Fibroblast of lung (primary cell): ENCODE measurements around the gene ARGLU1. TPM values are rescaled to one million over a fixed set of nuclear protein-coding genes. Genes with fewer than 3 reads are reported as not detected.

Experiments
- DNase-seq, 2 donors: peaks; one replicate each; pipeline versions ENCODE4 v3.0.0 to v3.0.0-alpha.2; 2010; ENCODE audit warnings: low read depth in 2 of 2
- H2AFZ ChIP-seq: 2 replicates; pipeline ENCODE4 v1.5.1; 2012; ENCODE audit warnings: low read length, control low read depth, inconsistent platforms
- H3K27ac ChIP-seq: 2 replicates; pipeline ENCODE4 v1.5.1; 2011; ENCODE audit warnings: low read length, control low read depth; ENCODE audit not compliant: insufficient read depth
- H3K27me3 ChIP-seq: 2 replicates; pipeline ENCODE4 v1.5.1; 2011; ENCODE audit warnings: mild to moderate bottlenecking, low read length; ENCODE audit not compliant: control insufficient read depth, insufficient read depth
- H3K36me3 ChIP-seq: 2 replicates; pipeline ENCODE4 v1.5.1; 2011; ENCODE audit warnings: low read length; ENCODE audit not compliant: control insufficient read depth, insufficient read depth
- H3K4me1 ChIP-seq: 2 replicates; pipeline ENCODE4 v1.5.1; 2011; ENCODE audit warnings: low read length; ENCODE audit not compliant: control insufficient read depth, insufficient read depth; ENCODE audit errors: extremely low read depth
- H3K4me2 ChIP-seq: 2 replicates; pipeline ENCODE4 v1.5.1; 2011; ENCODE audit warnings: low read length, control low read depth; ENCODE audit not compliant: insufficient read depth; ENCODE audit errors: extremely low read depth
- H3K4me3 ChIP-seq, 4 experiments: fragments of 200-600 bp in 1 of 4; sonication (generic) in 1 of 4; replicated peaks in 1 of 4; 2 replicates each; pipeline ENCODE4 v1.5.1; 2011 to 2016; ENCODE audit warnings: low read length in 4 of 4, low read depth in 3 of 4, mild to moderate bottlenecking in 3 of 4, control low read depth in 2 of 4, inconsistent platforms in 1 of 4, mixed read lengths in 1 of 4; ENCODE audit not compliant: insufficient read depth in 1 of 4; ENCODE audit errors: control extremely low read depth in 1 of 4
- H3K79me2 ChIP-seq: 2 replicates; pipeline ENCODE4 v1.5.1; 2012; ENCODE audit warnings: mild to moderate bottlenecking, low read length, inconsistent platforms; ENCODE audit not compliant: control insufficient read depth, insufficient read depth
- H3K9ac ChIP-seq: 2 replicates; pipeline ENCODE4 v1.5.1; 2011; ENCODE audit warnings: mild to moderate bottlenecking, low read length, control low read depth; ENCODE audit not compliant: insufficient read depth
- H3K9me3 ChIP-seq: 2 replicates; pipeline ENCODE4 v1.5.1; 2012; ENCODE audit warnings: low read depth, low read length; ENCODE audit not compliant: control insufficient read depth, insufficient read depth
- H4K20me1 ChIP-seq: 2 replicates; pipeline ENCODE4 v1.5.1; 2011; ENCODE audit warnings: low read length; ENCODE audit not compliant: control insufficient read depth, insufficient read depth; ENCODE audit errors: extremely low read depth
- EZH2 ChIP-seq: IDR thresholded peaks from 2 replicates; pipeline ENCODE4 v1.5.1; 2012; ENCODE audit warnings: low read length, control low read depth, mild to moderate bottlenecking; ENCODE audit errors: missing control alignments
- polyA plus RNA-seq, 2 donors: library from polyadenylated mRNA; depleted of rRNA in 1 of 2; stranded (reverse) in 1 of 2; unstranded in 1 of 2; fragments of >200 nt; gene quantifications; 2 replicates each; pipeline ENCODE4 v1.2.1, GENCODE V29; 2011 to 2012; ENCODE audit warnings: missing spikeins in 1 of 2
- total RNA-seq: library from RNA; depleted of rRNA; stranded (reverse); fragments of >200 nt; gene quantifications from 2 replicates; pipeline ENCODE4 v1.2.1, GENCODE V29; 2014
- TF ChIP-seq, protein P1 (sequence below), 2 donors: IDR thresholded peaks in 1 of 2; conservative IDR thresholded peaks in 1 of 2; 1 replicate in 1 of 2; 2 replicates in 1 of 2; pipeline ENCODE4 v1.5.1; 2011 to 2012; ENCODE audit warnings: low read length in 2 of 2, control low read depth in 1 of 2, inconsistent platforms in 1 of 2, low read depth in 1 of 2, mild to moderate bottlenecking in 1 of 2

ARGLU1 gene
- total and polyA plus RNA-seq, 2 donors (not counting 1 experiment from before 2014, with no cell fraction given) = 45.4 to 45.6 TPM

DNA sequence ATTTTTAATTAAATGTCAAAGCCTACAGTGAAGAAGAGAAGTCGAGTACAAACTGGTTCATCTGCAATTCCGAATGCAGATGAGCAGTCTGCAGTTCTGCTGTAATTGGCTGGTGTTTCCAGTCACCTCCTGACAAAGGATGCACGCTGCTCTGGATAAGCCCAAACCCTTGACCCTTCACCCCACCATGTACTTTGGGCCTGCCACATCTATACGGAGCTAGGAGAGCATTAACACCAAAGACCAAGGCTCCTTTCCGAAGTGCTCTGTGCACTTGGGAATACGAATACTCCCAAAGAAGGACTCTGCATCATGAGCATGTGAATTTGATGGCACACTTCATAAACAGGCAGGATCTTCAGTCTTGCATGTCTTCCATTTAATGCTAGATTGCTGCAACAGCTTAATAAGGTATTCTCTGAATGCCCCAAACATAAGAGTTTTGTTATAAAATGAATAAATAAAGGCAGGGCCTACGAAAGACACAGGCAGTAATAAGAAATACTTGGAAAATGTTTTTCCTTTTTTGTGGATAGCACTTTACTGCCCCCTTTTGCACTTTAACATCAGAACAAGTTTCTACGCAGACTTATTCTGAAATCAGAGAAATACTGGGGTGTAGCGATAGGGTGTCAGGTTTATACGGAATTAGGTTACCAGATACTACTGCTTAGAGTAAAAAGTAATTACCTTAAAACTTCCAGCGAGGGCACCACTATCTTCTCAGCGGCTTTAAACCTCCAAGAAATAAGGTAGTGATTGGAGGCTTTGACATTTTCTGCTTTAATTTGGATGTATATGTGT, 47.5 kb downstream of the ARGLU1 start:
- no peak overlapping the region for H3K4me3 ChIP-seq
- H3K4me2 ChIP-seq = no peak overlapping the region
- no peaks in the 10 kb centered on the region for H3K4me1 ChIP-seq
- no peak overlapping the region for H3K9ac ChIP-seq
- H3K9me3 ChIP-seq = no peaks in the 10 kb centered on the region
- no peak overlapping the region for H2AFZ ChIP-seq
- no peaks in the 10 kb centered on the region for H3K27me3 ChIP-seq
- H3K36me3 ChIP-seq = no peaks in the 10 kb centered on the region
- no peaks in the 10 kb centered on the region for H4K20me1 ChIP-seq
- peaks cover 32% of the 10 kb centered on the region for H3K79me2 ChIP-seq
- no peak overlapping the region for H3K27ac ChIP-seq
- peak in 1 of 2 donors; percentile 77 for DNase-seq
- TF ChIP-seq, protein P1, sequence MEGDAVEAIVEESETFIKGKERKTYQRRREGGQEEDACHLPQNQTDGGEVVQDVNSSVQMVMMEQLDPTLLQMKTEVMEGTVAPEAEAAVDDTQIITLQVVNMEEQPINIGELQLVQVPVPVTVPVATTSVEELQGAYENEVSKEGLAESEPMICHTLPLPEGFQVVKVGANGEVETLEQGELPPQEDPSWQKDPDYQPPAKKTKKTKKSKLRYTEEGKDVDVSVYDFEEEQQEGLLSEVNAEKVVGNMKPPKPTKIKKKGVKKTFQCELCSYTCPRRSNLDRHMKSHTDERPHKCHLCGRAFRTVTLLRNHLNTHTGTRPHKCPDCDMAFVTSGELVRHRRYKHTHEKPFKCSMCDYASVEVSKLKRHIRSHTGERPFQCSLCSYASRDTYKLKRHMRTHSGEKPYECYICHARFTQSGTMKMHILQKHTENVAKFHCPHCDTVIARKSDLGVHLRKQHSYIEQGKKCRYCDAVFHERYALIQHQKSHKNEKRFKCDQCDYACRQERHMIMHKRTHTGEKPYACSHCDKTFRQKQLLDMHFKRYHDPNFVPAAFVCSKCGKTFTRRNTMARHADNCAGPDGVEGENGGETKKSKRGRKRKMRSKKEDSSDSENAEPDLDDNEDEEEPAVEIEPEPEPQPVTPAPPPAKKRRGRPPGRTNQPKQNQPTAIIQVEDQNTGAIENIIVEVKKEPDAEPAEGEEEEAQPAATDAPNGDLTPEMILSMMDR (conservative IDR thresholded peaks at IDR 0.05 in 1 of 2, IDR thresholded peaks at IDR 0.05 in 1 of 2; ENCODE audit: low read depth in 1 of 2, low read length in 2 of 2) = peak; percentile 49 to 55
- no peak for TF ChIP-seq EZH2

DNA sequence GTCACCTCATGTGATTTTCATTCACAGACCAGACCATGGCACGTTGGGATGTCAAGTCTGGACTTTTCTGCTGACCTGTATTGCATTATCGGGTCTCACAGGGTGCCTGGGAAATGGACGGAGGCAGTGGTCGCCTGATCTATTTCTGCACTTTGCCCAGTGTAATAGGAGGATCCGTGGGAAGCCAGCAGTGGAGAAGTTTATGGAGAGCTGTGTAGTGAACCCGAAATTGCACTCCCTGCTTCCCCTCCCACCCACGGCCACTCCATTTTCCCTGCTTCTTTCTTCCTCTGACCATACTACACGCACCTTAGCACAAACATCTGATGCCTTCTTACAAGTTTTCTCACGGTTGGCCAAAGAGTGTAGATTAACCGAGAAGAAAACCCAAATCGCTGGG, 49.4 kb downstream of the ARGLU1 start:
- H3K79me2 ChIP-seq = peaks cover 20% of the 10 kb centered on the region

DNA sequence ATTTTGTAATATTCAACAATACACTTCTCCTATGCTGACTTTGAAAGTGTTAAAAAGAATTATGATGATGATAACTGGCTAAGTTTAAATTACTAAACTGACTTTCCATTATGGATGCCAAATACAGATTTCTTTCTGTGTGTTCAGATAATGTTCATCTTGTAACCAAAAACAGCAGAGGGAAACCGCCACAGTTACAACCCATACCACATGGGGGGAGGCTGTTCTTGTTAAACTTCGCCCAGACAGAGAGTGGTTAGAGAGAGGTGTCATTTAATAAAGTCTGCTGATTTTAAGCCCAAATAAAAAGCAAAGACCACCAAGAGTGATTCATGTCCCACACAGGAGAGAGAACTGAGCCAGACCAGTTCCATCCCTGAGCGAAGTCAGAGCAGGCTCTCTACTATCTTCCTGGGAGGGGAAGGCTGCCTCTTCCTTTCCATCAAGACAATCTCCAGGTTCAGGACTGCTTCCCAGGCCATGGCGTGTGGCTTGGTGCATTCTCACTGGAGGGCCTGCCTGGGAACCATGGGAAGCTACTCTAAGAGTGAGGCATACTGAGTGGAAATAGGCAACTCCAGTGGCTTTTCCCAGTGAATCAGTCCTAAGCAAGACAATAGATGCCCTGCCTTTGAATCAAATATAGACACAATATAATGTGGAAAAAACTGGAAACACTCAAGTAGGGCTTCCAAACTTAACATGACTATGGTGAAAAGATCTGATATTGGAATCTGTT, 50.7 kb downstream of the ARGLU1 start:
- H3K4me1 ChIP-seq = no peaks in the 10 kb centered on the region
- H3K4me2 ChIP-seq = no peak overlapping the region
- no peak overlapping the region for H3K9ac ChIP-seq
- no peaks in the 10 kb centered on the region for H4K20me1 ChIP-seq
- H3K79me2 ChIP-seq = peaks cover 15% of the 10 kb centered on the region
- H3K4me3 ChIP-seq = no peak overlapping the region
- H3K27ac ChIP-seq = no peak overlapping the region
- H3K27me3 ChIP-seq = no peaks in the 10 kb centered on the region
- H3K9me3 ChIP-seq = no peaks in the 10 kb centered on the region
- DNase-seq = no peak
- no peak overlapping the region for H2AFZ ChIP-seq
- H3K36me3 ChIP-seq = no peaks in the 10 kb centered on the region
- no peak for TF ChIP-seq EZH2
- TF ChIP-seq, protein P1 (conservative IDR thresholded peaks at IDR 0.05 in 1 of 2, IDR thresholded peaks at IDR 0.05 in 1 of 2; ENCODE audit: low read depth in 1 of 2, low read length in 2 of 2) = no peak

More for the DNA sequence above, 49.4 kb downstream of the ARGLU1 start:
- Histone ChIP-seq H3K9me3 (no peaks in the 10 kb centered on the region), H3K9ac (no peak overlapping the region), H3K36me3 (no peaks in the 10 kb centered on the region), H3K4me2 (no peak overlapping the region), H3K4me3 (no peak overlapping the region), H3K27me3 (no peaks in the 10 kb centered on the region), H2AFZ (no peak overlapping the region), H3K27ac (no peak overlapping the region), H4K20me1 (no peaks in the 10 kb centered on the region), H3K4me1 (no peaks in the 10 kb centered on the region)
- DNase-seq = peak in 1 of 2 donors; percentile 36
- TF ChIP-seq, protein P1 (conservative IDR thresholded peaks at IDR 0.05 in 1 of 2, IDR thresholded peaks at IDR 0.05 in 1 of 2; ENCODE audit: low read depth in 1 of 2, low read length in 2 of 2) = no peak
- no peak for TF ChIP-seq EZH2
